ENCODE measurements around the gene CTXND2. TPM values are rescaled to one million over a fixed set of nuclear protein-coding genes. Genes with fewer than 3 reads are reported as not detected.

The CTXND2 gene
- total RNA-seq, 2 experiments from 2014 or later: not detected

DNA sequence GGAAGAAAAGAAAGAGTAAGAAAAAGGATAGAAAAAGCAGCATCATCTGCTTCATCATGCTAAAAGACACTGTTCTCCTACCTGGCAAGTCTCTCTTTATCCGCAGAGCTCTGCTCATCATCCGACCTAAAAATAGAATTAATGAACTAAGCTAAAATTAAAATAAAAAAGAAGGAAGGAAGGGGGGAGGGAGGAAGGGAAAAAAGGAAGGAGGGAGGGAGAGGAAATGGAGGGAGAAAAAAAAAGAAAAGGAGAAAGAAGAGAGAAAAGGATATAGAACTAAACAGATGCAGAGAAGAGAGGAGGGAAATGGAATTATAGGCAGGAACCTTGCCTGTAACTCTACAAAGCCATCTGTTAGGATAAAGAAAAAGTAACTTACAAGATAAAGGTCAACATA, 44.6 kb upstream of the CTXND2 start:
- no peaks in the 10 kb centered on the region for H3K79me2 ChIP-seq (ENCODE audit: insufficient read depth, low read depth, low read length)
- no peak overlapping the region for H3K4me3 ChIP-seq (ENCODE audit: low read depth, low read length, poor library complexity, severe bottlenecking)
- ChIA-PET POLR2A (interaction anchor here (0.6 to 0.7 kb wide), 2 partner anchors 309 to 775 kb away, joined by 3 to 5 read pairs; partner anchors contain the start of gene VPS45), CTCF (ENCODE audit: unreplicated experiment) (no interaction called here)
- DNase-seq (ENCODE audit: low spot score): no peak
- TF ChIP-seq EZH2phosphoT487 (IDR thresholded peaks at IDR 0.05; ENCODE audit: borderline replicate concordance, low read depth, low read length): no peak
- TF ChIP-seq, protein P1, sequence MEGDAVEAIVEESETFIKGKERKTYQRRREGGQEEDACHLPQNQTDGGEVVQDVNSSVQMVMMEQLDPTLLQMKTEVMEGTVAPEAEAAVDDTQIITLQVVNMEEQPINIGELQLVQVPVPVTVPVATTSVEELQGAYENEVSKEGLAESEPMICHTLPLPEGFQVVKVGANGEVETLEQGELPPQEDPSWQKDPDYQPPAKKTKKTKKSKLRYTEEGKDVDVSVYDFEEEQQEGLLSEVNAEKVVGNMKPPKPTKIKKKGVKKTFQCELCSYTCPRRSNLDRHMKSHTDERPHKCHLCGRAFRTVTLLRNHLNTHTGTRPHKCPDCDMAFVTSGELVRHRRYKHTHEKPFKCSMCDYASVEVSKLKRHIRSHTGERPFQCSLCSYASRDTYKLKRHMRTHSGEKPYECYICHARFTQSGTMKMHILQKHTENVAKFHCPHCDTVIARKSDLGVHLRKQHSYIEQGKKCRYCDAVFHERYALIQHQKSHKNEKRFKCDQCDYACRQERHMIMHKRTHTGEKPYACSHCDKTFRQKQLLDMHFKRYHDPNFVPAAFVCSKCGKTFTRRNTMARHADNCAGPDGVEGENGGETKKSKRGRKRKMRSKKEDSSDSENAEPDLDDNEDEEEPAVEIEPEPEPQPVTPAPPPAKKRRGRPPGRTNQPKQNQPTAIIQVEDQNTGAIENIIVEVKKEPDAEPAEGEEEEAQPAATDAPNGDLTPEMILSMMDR (conservative IDR thresholded peaks at IDR 0.05; ENCODE audit: low read length): no peak
- H2AFZ ChIP-seq (ENCODE audit: low read length): no peak overlapping the region
- H3K27ac ChIP-seq (ENCODE audit: low read depth, low read length, poor library complexity, severe bottlenecking): no peak overlapping the region
- H4K20me1 ChIP-seq (ENCODE audit: insufficient read depth, low read length): no peaks in the 10 kb centered on the region
- H3K36me3 ChIP-seq (ENCODE audit: insufficient read depth, low read length): peaks cover 20% of the 10 kb centered on the region
- BruUV-seq (replicated peaks): no TSS peak
- H3K4me1 ChIP-seq (ENCODE audit: insufficient read depth, low read length, poor library complexity, severe bottlenecking): no peaks in the 10 kb centered on the region
- intact Hi-C loops (cut with micrococcal nuclease; ENCODE audit: unreplicated experiment): no loop called here
- H3K4me2 ChIP-seq (ENCODE audit: low read length): no peak overlapping the region
- no peaks in the 10 kb centered on the region for H3K9me3 ChIP-seq (ENCODE audit: low read length)
- H3K9me2 ChIP-seq (ENCODE audit: insufficient read depth, low read length): no peaks in the 10 kb centered on the region

DNA sequence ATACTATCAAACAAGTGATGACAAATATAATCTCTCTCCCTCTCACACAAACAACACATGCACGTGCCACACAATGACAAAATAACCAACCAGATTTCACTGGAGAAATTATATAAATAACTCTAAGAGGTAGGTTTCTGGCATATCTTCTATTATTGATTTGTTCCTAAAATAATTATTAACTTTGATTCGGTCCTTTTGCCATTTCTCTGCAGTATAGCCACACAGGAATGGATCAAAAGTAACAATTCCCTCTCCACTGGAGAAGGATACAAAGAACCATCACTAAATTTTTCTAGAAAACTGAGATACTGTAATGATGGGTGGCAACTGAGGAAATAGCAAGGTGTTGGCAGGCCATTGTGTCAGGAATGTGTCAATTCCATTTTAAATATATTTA, 44.0 kb upstream of the CTXND2 start:
- Histone ChIP-seq H3K9me3 (ENCODE audit: low read length) (no peaks in the 10 kb centered on the region), H3K4me3 (ENCODE audit: low read depth, low read length, poor library complexity, severe bottlenecking) (no peak overlapping the region), H2AFZ (ENCODE audit: low read length) (no peak overlapping the region), H3K36me3 (ENCODE audit: insufficient read depth, low read length) (peaks cover 20% of the 10 kb centered on the region), H3K4me2 (ENCODE audit: low read length) (no peak overlapping the region), H4K20me1 (ENCODE audit: insufficient read depth, low read length) (no peaks in the 10 kb centered on the region), H3K4me1 (ENCODE audit: insufficient read depth, low read length, poor library complexity, severe bottlenecking) (no peaks in the 10 kb centered on the region), H3K79me2 (ENCODE audit: insufficient read depth, low read depth, low read length) (no peaks in the 10 kb centered on the region), H3K27ac (ENCODE audit: low read depth, low read length, poor library complexity, severe bottlenecking) (no peak overlapping the region), H3K9me2 (ENCODE audit: insufficient read depth, low read length) (no peaks in the 10 kb centered on the region)
- POLR2A ChIA-PET: interaction anchor here (0.5 kb wide), 1 partner anchor 37 kb away, joined by 4 read pairs; no protein-coding TSS in a partner anchor
- no peak for DNase-seq (ENCODE audit: low spot score)
- no TSS peak for BruUV-seq (replicated peaks)
- intact Hi-C loops (cut with micrococcal nuclease; ENCODE audit: unreplicated experiment): no loop called here
- CTCF ChIA-PET (ENCODE audit: unreplicated experiment): no interaction called here
- TF ChIP-seq, protein P1 (conservative IDR thresholded peaks at IDR 0.05; ENCODE audit: low read length): no peak
- TF ChIP-seq EZH2phosphoT487 (IDR thresholded peaks at IDR 0.05; ENCODE audit: borderline replicate concordance, low read depth, low read length): no peak

DNA sequence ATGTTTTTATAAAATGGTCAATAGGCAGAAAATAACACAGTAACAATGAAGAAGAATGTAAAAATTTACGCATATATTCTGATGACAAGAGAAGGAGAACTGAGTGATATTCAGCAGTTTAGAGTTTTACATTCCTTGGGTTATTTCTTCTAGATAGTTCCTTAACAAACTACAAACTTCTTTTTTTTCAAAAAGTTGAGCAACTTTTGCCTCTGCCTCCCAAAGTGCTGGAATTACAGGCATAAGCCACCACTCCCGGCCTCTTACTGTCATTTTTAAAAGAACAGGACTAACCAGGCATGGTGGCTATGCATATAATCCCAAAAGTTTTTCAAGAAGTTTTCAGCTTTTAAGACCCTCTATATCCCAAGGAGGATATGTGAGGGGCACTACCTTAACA, 43.5 kb upstream of the CTXND2 start:
- peaks cover 20% of the 10 kb centered on the region for H3K36me3 ChIP-seq (ENCODE audit: insufficient read depth, low read length)
- intact Hi-C loops (cut with micrococcal nuclease; ENCODE audit: unreplicated experiment): no loop called here
- no peaks in the 10 kb centered on the region for H3K4me1 ChIP-seq (ENCODE audit: insufficient read depth, low read length, poor library complexity, severe bottlenecking)
- H3K9me3 ChIP-seq (ENCODE audit: low read length): no peaks in the 10 kb centered on the region
- H3K27ac ChIP-seq (ENCODE audit: low read depth, low read length, poor library complexity, severe bottlenecking): no peak overlapping the region
- no peak overlapping the region for H3K4me3 ChIP-seq (ENCODE audit: low read depth, low read length, poor library complexity, severe bottlenecking)
- no peak overlapping the region for H3K4me2 ChIP-seq (ENCODE audit: low read length)
- POLR2A ChIA-PET: interaction anchor here (0.5 to 1.1 kb wide), 2 partner anchors 76 to 433 kb away, joined by 4 to 5 read pairs; no protein-coding TSS in a partner anchor
- no peaks in the 10 kb centered on the region for H4K20me1 ChIP-seq (ENCODE audit: insufficient read depth, low read length)
- no peaks in the 10 kb centered on the region for H3K9me2 ChIP-seq (ENCODE audit: insufficient read depth, low read length)
- CTCF ChIA-PET (ENCODE audit: unreplicated experiment): no interaction called here
- no peak for DNase-seq (ENCODE audit: low spot score)
- no peak overlapping the region for H2AFZ ChIP-seq (ENCODE audit: low read length)
- BruUV-seq (replicated peaks): no TSS peak
- no peaks in the 10 kb centered on the region for H3K79me2 ChIP-seq (ENCODE audit: insufficient read depth, low read depth, low read length)
- TF ChIP-seq EZH2phosphoT487 (IDR thresholded peaks at IDR 0.05; ENCODE audit: borderline replicate concordance, low read depth, low read length): no peak
- TF ChIP-seq, protein P1 (conservative IDR thresholded peaks at IDR 0.05; ENCODE audit: low read length): no peak

Data from OCI-LY7 (cell line).